GM13977 (cell line): Measurements from ENCODE around the gene FSD1L.

Experiments
- DNase-seq: peaks from one replicate; pipeline ENCODE4 v3.0.0; 2012; ENCODE audit warnings: low spot score
- CTCF ChIP-seq: IDR thresholded peaks from 2 replicates; pipeline ENCODE4 v1.5.1; 2012; ENCODE audit warnings: mild to moderate bottlenecking, control low read depth; ENCODE audit not compliant: insufficient read depth; ENCODE audit errors: extremely low read depth, missing control alignments
- in situ Hi-C: fragments of 300-500 bp; cut with MboI; formaldehyde crosslinking; loops from one replicate; pipeline ENCODE4 v1.12.0; 2022; ENCODE audit warnings: low sequenced_read_pairs, low pct_unique_long_range_greater_than_20kb, mixed read lengths, inconsistent platforms; ENCODE audit not compliant: unreplicated experiment

FSD1L gene

GRCh38 chr9:105435453-105435852 is 12.4 kb upstream of the FSD1L start:
- in situ Hi-C loops: loop anchor here (25.0 kb wide), 1 partner anchor 277 kb away; no protein-coding TSS in a partner anchor
- TF ChIP-seq CTCF: no peak
- DNase-seq: no peak

GRCh38 chr9:105436783-105437182 is 11.1 kb upstream of the FSD1L start:
- DNase-seq: no peak
- in situ Hi-C loops: loop anchor here (25.0 kb wide), 1 partner anchor 276 kb away; no protein-coding TSS in a partner anchor
- no peak for TF ChIP-seq CTCF

GRCh38 chr9:105437704-105438103 is 10.1 kb upstream of the FSD1L start:
- no peak for TF ChIP-seq CTCF
- in situ Hi-C loops: loop anchor here (25.0 kb wide), 1 partner anchor 275 kb away; no protein-coding TSS in a partner anchor

GRCh38 chr9:105438141-105438806 is 9.6 kb upstream of the FSD1L start:
- TF ChIP-seq CTCF: no peak
- in situ Hi-C loops: loop anchor here (25.0 kb wide), 1 partner anchor 274 kb away; no protein-coding TSS in a partner anchor
- no peak for DNase-seq

More at GRCh38 chr9:105437704-105438103, 10.1 kb upstream of the FSD1L start:
- no peak for DNase-seq

GRCh38 chr9:105439428-105439827 is 8.4 kb upstream of the FSD1L start:
- DNase-seq: no peak
- no peak for TF ChIP-seq CTCF
- in situ Hi-C loops: loop anchor here (25.0 kb wide), 1 partner anchor 273 kb away; no protein-coding TSS in a partner anchor

GRCh38 chr9:105441616-105442160 is 6.1 kb upstream of the FSD1L start:
- no peak for DNase-seq
- in situ Hi-C loops: loop anchor here (25.0 kb wide), 1 partner anchor 271 kb away; no protein-coding TSS in a partner anchor
- no peak for TF ChIP-seq CTCF
